Mesenchymal stem cell (in vitro differentiated cells and primary cell): Measurements from ENCODE around the gene KRTAP1-1.
"Not testable (repeated sequence)": the region's sequence is repeated elsewhere in the genome, so short reads cannot be mapped to it uniquely, and the experiment has no call there.

Experiments used
- DNase-seq: peaks from one replicate; pipeline ENCODE4 v3.0.0-alpha.2; 2013
- H2AFZ ChIP-seq: one replicate; pipeline ENCODE4 v1.6.1; 2013; ENCODE audit warnings: low read depth, mild to moderate bottlenecking, control low read depth, inconsistent platforms, low read length, moderate library complexity
- H2AK5ac ChIP-seq: 2 replicates; pipeline ENCODE4 v1.6.1; 2013; ENCODE audit warnings: low read length, moderate library complexity, mild to moderate bottlenecking, inconsistent platforms; ENCODE audit not compliant: severe bottlenecking
- H2BK120ac ChIP-seq: one replicate; pipeline ENCODE4 v1.6.1; 2013; ENCODE audit warnings: low read depth, mild to moderate bottlenecking, inconsistent platforms, low read length, moderate library complexity
- H2BK12ac ChIP-seq, 2 experiments: one replicate each; pipeline ENCODE4 v1.6.1; 2013; ENCODE audit warnings: inconsistent platforms in 2 of 2, low read length in 2 of 2, mild to moderate bottlenecking in 2 of 2, moderate library complexity in 2 of 2, control low read depth in 1 of 2
- H2BK15ac ChIP-seq: one replicate; pipeline ENCODE4 v1.6.1; 2013; ENCODE audit warnings: mild to moderate bottlenecking, low read depth, inconsistent platforms; ENCODE audit not compliant: poor library complexity, severe bottlenecking
- H2BK5ac ChIP-seq: 2 replicates; pipeline ENCODE4 v1.6.1; 2013; ENCODE audit warnings: low read depth, mild to moderate bottlenecking, low read length, control low read depth, inconsistent platforms; ENCODE audit not compliant: poor library complexity, severe bottlenecking
- H3K14ac ChIP-seq, 2 experiments: one replicate each; pipeline ENCODE4 v1.6.1; 2013; ENCODE audit warnings: inconsistent platforms in 2 of 2, low read length in 2 of 2, control low read depth in 1 of 2, mild to moderate bottlenecking in 1 of 2, moderate library complexity in 1 of 2
- H3K18ac ChIP-seq, 2 experiments: one replicate each; pipeline ENCODE4 v1.6.1; 2013; ENCODE audit warnings: inconsistent platforms in 2 of 2, low read length in 2 of 2, control low read depth in 1 of 2, low read depth in 1 of 2, mild to moderate bottlenecking in 1 of 2
- H3K23ac ChIP-seq, 2 experiments: one replicate each; pipeline ENCODE4 v1.6.1; 2013; ENCODE audit warnings: inconsistent platforms in 2 of 2, low read length in 2 of 2, mild to moderate bottlenecking in 2 of 2, moderate library complexity in 2 of 2, control low read depth in 1 of 2
- H3K27ac ChIP-seq: 2 replicates; pipeline ENCODE4 v1.5.1; 2013; ENCODE audit warnings: mild to moderate bottlenecking, moderate library complexity, low read length, control low read depth, inconsistent platforms; ENCODE audit not compliant: poor library complexity, severe bottlenecking
- H3K27me3 ChIP-seq, 2 experiments: 2 replicates each; pipeline versions ENCODE4 v1.6.1 to v1.7.0; 2013; ENCODE audit warnings: low read length in 2 of 2, mild to moderate bottlenecking in 2 of 2, moderate library complexity in 2 of 2, control low read depth in 1 of 2, inconsistent platforms in 1 of 2; ENCODE audit not compliant: control insufficient read depth in 1 of 2, insufficient read depth in 1 of 2
- H3K36me3 ChIP-seq, 2 experiments: 2 replicates each; pipeline versions ENCODE4 v1.6.1 to v1.7.0; 2013; ENCODE audit warnings: low read length in 2 of 2, control low read depth in 1 of 2, inconsistent platforms in 1 of 2, low read depth in 1 of 2, mild to moderate bottlenecking in 1 of 2; ENCODE audit not compliant: insufficient read depth in 2 of 2, control insufficient read depth in 1 of 2
- H3K4ac ChIP-seq, 2 experiments: one replicate each; pipeline ENCODE4 v1.6.1; 2013; ENCODE audit warnings: inconsistent platforms in 2 of 2, low read length in 2 of 2, mild to moderate bottlenecking in 2 of 2, moderate library complexity in 2 of 2, control low read depth in 1 of 2, low read depth in 1 of 2
- H3K4me1 ChIP-seq: 2 replicates; pipeline ENCODE4 v1.6.1; 2013; ENCODE audit warnings: low read depth, low read length, control low read depth; ENCODE audit not compliant: control insufficient read depth, insufficient read depth
- H3K4me2 ChIP-seq: 2 replicates; pipeline ENCODE4 v1.6.1; 2013; ENCODE audit warnings: low read length, mild to moderate bottlenecking, inconsistent platforms; ENCODE audit not compliant: poor library complexity, severe bottlenecking
- H3K4me3 ChIP-seq, 2 experiments: 2 replicates each; pipeline versions ENCODE4 v1.5.1 to v1.7.0; 2013; ENCODE audit warnings: low read length in 2 of 2, mild to moderate bottlenecking in 2 of 2, control low read depth in 1 of 2, low read depth in 1 of 2; ENCODE audit not compliant: insufficient read depth in 1 of 2
- H3K79me1 ChIP-seq: replicated peaks from 2 replicates; pipeline ENCODE4 v1.6.1; 2013; ENCODE audit warnings: mild to moderate bottlenecking, control low read depth, low read length, inconsistent platforms; ENCODE audit not compliant: poor library complexity, severe bottlenecking
- H3K9ac ChIP-seq: 2 replicates; pipeline ENCODE4 v1.7.0; 2013; ENCODE audit warnings: mild to moderate bottlenecking, low read length, moderate library complexity
- H3K9me3 ChIP-seq: 2 replicates; pipeline ENCODE4 v1.7.0; 2013; ENCODE audit warnings: mild to moderate bottlenecking, low read length; ENCODE audit not compliant: control insufficient read depth
- H4K8ac ChIP-seq: one replicate; pipeline ENCODE4 v1.6.1; 2013; ENCODE audit warnings: inconsistent platforms, mild to moderate bottlenecking, low read length, moderate library complexity
- H4K91ac ChIP-seq: one replicate; pipeline ENCODE4 v1.6.1; 2013; ENCODE audit warnings: mild to moderate bottlenecking, low read length, inconsistent platforms
- WGBS: methylation state at CpG from one replicate; pipeline ENCODE4 v1.1.7; 2013; ENCODE audit warnings: mixed read lengths; 5-methylcytosine and 5-hydroxymethylcytosine counted together

Gene KRTAP1-1

GRCh38 chr17:41054556-41054955 lies 13.3 kb upstream of the KRTAP1-1 start:
- H3K79me1 ChIP-seq, H2BK12ac ChIP-seq, DNase-seq, H3K4me3 ChIP-seq, H3K27me3 ChIP-seq, H3K14ac ChIP-seq, H3K9ac ChIP-seq, H2AK5ac ChIP-seq, H3K4me2 ChIP-seq, H2BK120ac ChIP-seq, H3K9me3 ChIP-seq, H3K4ac ChIP-seq, H3K27ac ChIP-seq, H3K36me3 ChIP-seq, H3K18ac ChIP-seq, H4K8ac ChIP-seq, H2BK15ac ChIP-seq, H2AFZ ChIP-seq, H2BK5ac ChIP-seq, H4K91ac ChIP-seq, H3K4me1 ChIP-seq, H3K23ac ChIP-seq: not testable (repeated sequence)
- WGBS = 75% methylated on average over 7 of the region's 9 CpGs

GRCh38 chr17:41054025-41054424 lies 12.8 kb upstream of the KRTAP1-1 start:
- Histone ChIP-seq H3K9me3 (no peaks in the 10 kb centered on the region), H2BK12ac (no peak overlapping the region), H2AK5ac (no peak overlapping the region), H4K8ac (no peak overlapping the region), H3K18ac (no peak overlapping the region), H3K4me1 (peaks cover 2% of the 10 kb centered on the region), H2BK120ac (no peak overlapping the region), H2BK5ac (no peak overlapping the region), H3K4me3 (no peak overlapping the region), H3K4ac (no peak overlapping the region), H3K14ac (no peak overlapping the region), H3K23ac (no peak overlapping the region), H3K4me2 (no peak overlapping the region), H3K9ac (no peak overlapping the region), H3K27me3 (no peaks in the 10 kb centered on the region), H3K27ac (no peak overlapping the region), H4K91ac (no peak overlapping the region), H3K79me1 (no peaks in the 10 kb centered on the region), H3K36me3 (no peaks in the 10 kb centered on the region), H2BK15ac (no peak overlapping the region), H2AFZ (no peak overlapping the region)
- DNase-seq = no peak
- 93% methylated on average over 4 of the region's 4 CpGs for WGBS

GRCh38 chr17:41052566-41052965 lies 11.3 kb upstream of the KRTAP1-1 start:
- no peak overlapping the region for H3K27ac ChIP-seq
- no peak overlapping the region for H4K8ac ChIP-seq
- peaks cover 5% of the 10 kb centered on the region for H3K4me1 ChIP-seq
- H3K23ac ChIP-seq = no peak overlapping the region
- H3K4me2 ChIP-seq = no peak overlapping the region
- H3K9ac ChIP-seq = no peak overlapping the region
- H3K36me3 ChIP-seq = no peaks in the 10 kb centered on the region
- H2BK5ac ChIP-seq = no peak overlapping the region
- H2AFZ ChIP-seq = no peak overlapping the region
- H3K79me1 ChIP-seq = no peaks in the 10 kb centered on the region
- no peak overlapping the region for H4K91ac ChIP-seq
- no peak overlapping the region for H2AK5ac ChIP-seq
- no peak overlapping the region for H3K4me3 ChIP-seq
- DNase-seq = no peak
- no peaks in the 10 kb centered on the region for H3K9me3 ChIP-seq
- no peak overlapping the region for H3K14ac ChIP-seq
- no peak overlapping the region for H3K4ac ChIP-seq
- no peak overlapping the region for H3K18ac ChIP-seq
- H3K27me3 ChIP-seq = no peaks in the 10 kb centered on the region
- H2BK15ac ChIP-seq = no peak overlapping the region
- H2BK120ac ChIP-seq = no peak overlapping the region
- no peak overlapping the region for H2BK12ac ChIP-seq

GRCh38 chr17:41049110-41049509 lies 7.9 kb upstream of the KRTAP1-1 start:
- H3K4me3 ChIP-seq = no peak overlapping the region
- no peak overlapping the region for H3K23ac ChIP-seq
- peak overlapping the region; percentile 57 for H3K27ac ChIP-seq
- H4K8ac ChIP-seq = no peak overlapping the region
- peak overlapping the region; percentile 3 for H3K4me2 ChIP-seq
- H2BK5ac ChIP-seq = no peak overlapping the region
- H2BK15ac ChIP-seq = no peak overlapping the region
- WGBS = 20% methylated on average over 2 of the region's 2 CpGs
- no peak overlapping the region for H2AFZ ChIP-seq
- no peak overlapping the region for H3K18ac ChIP-seq
- no peaks in the 10 kb centered on the region for H3K27me3 ChIP-seq
- no peak overlapping the region for H2BK12ac ChIP-seq
- H2BK120ac ChIP-seq = no peak overlapping the region
- no peak overlapping the region for H2AK5ac ChIP-seq
- no peak overlapping the region for H3K14ac ChIP-seq
- peak; percentile 78 for DNase-seq
- H3K9ac ChIP-seq = peak overlapping the region; percentile 7
- no peaks in the 10 kb centered on the region for H3K9me3 ChIP-seq
- no peaks in the 10 kb centered on the region for H3K36me3 ChIP-seq
- H4K91ac ChIP-seq = no peak overlapping the region
- H3K4me1 ChIP-seq = peaks cover 8% of the 10 kb centered on the region
- H3K79me1 ChIP-seq = no peaks in the 10 kb centered on the region
- H3K4ac ChIP-seq = no peak overlapping the region
